ENCODE results near the gene TMEM54. TPM values are rescaled to one million over a fixed set of nuclear protein-coding genes. Genes with fewer than 3 reads are reported as not detected.

Gene TMEM54
- total RNA-seq, 1 experiment from 2014 or later, result 95.9 TPM

GRCh38 chr1:32868085-32868484 lies 33.1 kb downstream of the TMEM54 start:
- no peaks in the 10 kb centered on the region for H3K4me1 Mint-ChIP-seq (ENCODE audit: low read depth, unreplicated experiment)

GRCh38 chr1:32867671-32868070 lies 33.5 kb downstream of the TMEM54 start:
- Mint-ChIP-seq H3K27me3 (ENCODE audit: unreplicated experiment) (peaks cover 40% of the 10 kb centered on the region), H3K27ac (ENCODE audit: unreplicated experiment) (no peak overlapping the region), H3K9me3 (ENCODE audit: low read depth, unreplicated experiment) (no peaks in the 10 kb centered on the region), H3K36me3 (ENCODE audit: insufficient read depth, unreplicated experiment) (peaks cover 16% of the 10 kb centered on the region), H3K4me1 (ENCODE audit: low read depth, unreplicated experiment) (no peaks in the 10 kb centered on the region), H3K4me3 (ENCODE audit: low read depth, unreplicated experiment) (no peak overlapping the region)
- CTCF ChIA-PET, result no interaction called here
- BruUV-seq (replicated peaks), result no TSS peak
- no peak for TF ChIP-seq CTCF (IDR thresholded peaks at IDR 0.05; ENCODE audit: unreplicated experiment)
- intact Hi-C loops (cut with micrococcal nuclease; ENCODE audit: unreplicated experiment), result no loop called here
- DNase-seq, result no peak

More at GRCh38 chr1:32868085-32868484, 33.1 kb downstream of the TMEM54 start:
- TF ChIP-seq CTCF (IDR thresholded peaks at IDR 0.05; ENCODE audit: unreplicated experiment), result no peak
- no TSS peak for BruUV-seq (replicated peaks)
- H3K27me3 Mint-ChIP-seq (ENCODE audit: unreplicated experiment), result peaks cover 44% of the 10 kb centered on the region
- CTCF ChIA-PET, result no interaction called here
- H3K9me3 Mint-ChIP-seq (ENCODE audit: low read depth, unreplicated experiment), result no peaks in the 10 kb centered on the region
- H3K36me3 Mint-ChIP-seq (ENCODE audit: insufficient read depth, unreplicated experiment), result peaks cover 19% of the 10 kb centered on the region
- no peak overlapping the region for H3K27ac Mint-ChIP-seq (ENCODE audit: unreplicated experiment)
- intact Hi-C loops (cut with micrococcal nuclease; ENCODE audit: unreplicated experiment), result no loop called here
- no peak overlapping the region for H3K4me3 Mint-ChIP-seq (ENCODE audit: low read depth, unreplicated experiment)
- no peak for DNase-seq

GRCh38 chr1:32867151-32867550 lies 34.0 kb downstream of the TMEM54 start:
- no peak for DNase-seq
- CTCF ChIA-PET, result no interaction called here
- no peak overlapping the region for H3K4me3 Mint-ChIP-seq (ENCODE audit: low read depth, unreplicated experiment)
- peaks cover 15% of the 10 kb centered on the region for H3K36me3 Mint-ChIP-seq (ENCODE audit: insufficient read depth, unreplicated experiment)
- peaks cover 34% of the 10 kb centered on the region for H3K27me3 Mint-ChIP-seq (ENCODE audit: unreplicated experiment)
- no peaks in the 10 kb centered on the region for H3K4me1 Mint-ChIP-seq (ENCODE audit: low read depth, unreplicated experiment)
- no TSS peak for BruUV-seq (replicated peaks)
- TF ChIP-seq CTCF (IDR thresholded peaks at IDR 0.05; ENCODE audit: unreplicated experiment), result no peak
- no peaks in the 10 kb centered on the region for H3K9me3 Mint-ChIP-seq (ENCODE audit: low read depth, unreplicated experiment)
- H3K27ac Mint-ChIP-seq (ENCODE audit: unreplicated experiment), result no peak overlapping the region
- intact Hi-C loops (cut with micrococcal nuclease; ENCODE audit: unreplicated experiment), result no loop called here

GRCh38 chr1:32865639-32866405 lies 35.4 kb downstream of the TMEM54 start:
- DNase-seq, result no peak
- no peaks in the 10 kb centered on the region for H3K4me1 Mint-ChIP-seq (ENCODE audit: low read depth, unreplicated experiment)
- no TSS peak for BruUV-seq (replicated peaks)
- no peak overlapping the region for H3K27ac Mint-ChIP-seq (ENCODE audit: unreplicated experiment)
- no peak for TF ChIP-seq CTCF (IDR thresholded peaks at IDR 0.05; ENCODE audit: unreplicated experiment)
- intact Hi-C loops (cut with micrococcal nuclease; ENCODE audit: unreplicated experiment), result no loop called here
- H3K9me3 Mint-ChIP-seq (ENCODE audit: low read depth, unreplicated experiment), result no peaks in the 10 kb centered on the region
- CTCF ChIA-PET, result no interaction called here
- H3K27me3 Mint-ChIP-seq (ENCODE audit: unreplicated experiment), result peaks cover 23% of the 10 kb centered on the region
- H3K36me3 Mint-ChIP-seq (ENCODE audit: insufficient read depth, unreplicated experiment), result peaks cover 15% of the 10 kb centered on the region
- H3K4me3 Mint-ChIP-seq (ENCODE audit: low read depth, unreplicated experiment), result no peak overlapping the region
